Measurements from ENCODE around the gene ATXN7L3.
A peak's percentile ranks its signal among the peaks of the same experiment; 100 is the strongest.
"Not testable (repeated sequence)": the region's sequence is repeated elsewhere in the genome, so short reads cannot be mapped to it uniquely, and the experiment has no call there.

ATXN7L3 gene, protein sequence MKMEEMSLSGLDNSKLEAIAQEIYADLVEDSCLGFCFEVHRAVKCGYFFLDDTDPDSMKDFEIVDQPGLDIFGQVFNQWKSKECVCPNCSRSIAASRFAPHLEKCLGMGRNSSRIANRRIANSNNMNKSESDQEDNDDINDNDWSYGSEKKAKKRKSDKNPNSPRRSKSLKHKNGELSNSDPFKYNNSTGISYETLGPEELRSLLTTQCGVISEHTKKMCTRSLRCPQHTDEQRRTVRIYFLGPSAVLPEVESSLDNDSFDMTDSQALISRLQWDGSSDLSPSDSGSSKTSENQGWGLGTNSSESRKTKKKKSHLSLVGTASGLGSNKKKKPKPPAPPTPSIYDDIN

DNA sequence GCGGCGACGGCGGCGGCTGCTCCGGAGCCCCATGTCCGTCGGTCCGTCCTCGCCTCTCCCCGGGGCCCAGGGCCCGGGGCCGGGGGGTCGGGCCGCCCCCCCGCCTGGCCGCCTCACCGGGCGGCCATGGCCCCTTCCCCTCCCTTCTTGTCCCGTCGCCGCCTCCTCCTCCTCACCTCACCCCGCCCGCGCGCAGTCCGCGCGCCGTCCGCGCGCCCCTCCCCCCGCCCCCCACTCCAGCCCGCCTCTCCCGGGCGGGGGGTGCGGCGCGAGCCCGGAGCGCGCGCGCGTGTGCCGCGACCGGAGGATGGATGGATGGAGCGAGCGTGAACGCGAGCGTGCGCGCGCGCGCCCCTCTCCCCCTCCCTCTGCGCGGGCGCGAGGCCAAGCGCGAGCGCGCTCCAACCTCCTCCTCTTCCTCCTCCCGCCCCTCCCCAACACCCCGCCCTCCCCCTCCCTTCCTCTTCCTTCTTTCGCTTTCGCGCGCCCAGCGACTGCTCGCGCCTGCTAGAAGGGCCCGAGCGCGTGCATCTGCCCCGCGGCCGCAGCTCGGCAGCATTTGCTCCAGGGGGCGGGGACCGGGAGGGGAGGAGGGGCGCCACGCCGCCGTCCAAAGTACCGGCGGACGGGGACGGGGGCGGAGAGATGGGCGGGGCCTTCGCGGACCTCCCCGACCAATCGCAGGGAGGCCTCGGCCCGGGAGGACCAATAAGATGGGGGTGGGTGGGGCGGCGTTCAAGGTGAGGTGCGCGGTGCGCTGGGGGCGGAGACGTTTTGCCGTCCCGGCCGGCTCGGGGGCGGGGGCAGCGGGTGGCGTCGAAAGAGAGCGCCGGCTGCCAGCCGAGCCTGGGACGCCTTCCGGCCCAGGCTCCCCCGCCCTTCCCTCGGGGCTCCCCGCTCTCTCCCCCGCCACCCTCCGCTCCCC lies at the start of gene ATXN7L3:
ATXN7L3 (minus strand) TSS at position 332 of the 925 bp plus-strand sequence. CDS start 1,814 bp downstream, outside the sequence.
- Histone ChIP-seq H3K27me3 (ENCODE audit: control insufficient read depth in 1 of 2, insufficient read depth in 2 of 2, low read length in 2 of 2) (no peaks in the 10 kb centered on the region), H3K36me3 (ENCODE audit: insufficient read depth, low read length) (peaks cover 22% of the 10 kb centered on the region), H3K4me1 (ENCODE audit: insufficient read depth, low read length) (peaks cover 25% of the 10 kb centered on the region), H3K9ac (ENCODE audit: low read length) (peak within 1 kb of the TSS; percentile 85), H3K9me3 (ENCODE audit: low read length) (no peaks in the 10 kb centered on the region), H3K27ac (ENCODE audit: low read depth, low read length) (peak within 1 kb of the TSS; percentile 96), H3K4me3 (ENCODE audit: low read depth in 1 of 2, low read length in 2 of 2) (peak within 1 kb of the TSS; percentile 71 to 72)

DNA sequence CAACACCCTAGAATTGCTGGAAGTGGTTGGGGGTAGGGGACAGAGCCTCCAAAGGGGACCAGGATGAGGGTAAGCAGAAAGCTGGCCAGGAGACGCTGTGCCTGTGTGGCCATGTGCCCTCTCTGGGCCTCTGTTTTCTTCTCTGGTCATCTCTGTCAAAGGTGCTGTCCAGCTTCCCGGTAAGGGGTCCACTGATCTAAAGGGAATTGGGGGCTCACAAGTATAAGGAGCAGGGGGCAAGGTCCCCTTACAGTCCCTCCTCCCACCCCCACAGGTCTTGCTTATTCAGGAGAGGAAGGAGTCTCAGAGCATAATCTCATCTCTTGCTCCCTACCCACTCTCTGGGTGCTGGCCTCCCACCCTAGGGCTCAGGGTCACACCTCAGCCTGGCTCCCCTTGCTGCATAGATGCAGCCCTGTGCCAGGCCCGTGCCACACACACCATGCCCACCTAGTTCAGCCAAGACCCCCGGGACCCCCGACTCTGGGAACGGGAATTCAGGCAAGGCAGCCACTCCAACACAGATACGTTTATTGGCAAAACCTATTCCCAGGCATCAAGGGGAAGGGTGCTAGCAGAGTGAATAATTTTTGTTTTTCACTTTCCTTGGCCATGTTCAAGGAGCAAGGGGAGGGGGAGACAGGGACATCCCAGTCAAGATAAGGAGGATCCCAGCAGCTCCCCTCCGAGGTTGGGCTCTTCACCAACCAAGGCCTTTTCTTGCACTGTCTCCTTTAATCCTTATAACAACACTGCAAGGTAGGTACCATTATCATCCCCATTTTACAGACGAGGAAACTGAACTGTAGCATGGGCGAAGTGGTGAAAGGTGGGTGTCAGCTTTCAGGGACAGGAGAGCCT lies 48.4 kb upstream of the ATXN7L3 start:
- no peak overlapping the region for H3K9ac ChIP-seq (ENCODE audit: low read length)
- H3K27me3 ChIP-seq (ENCODE audit: control insufficient read depth in 1 of 2, insufficient read depth in 2 of 2, low read length in 2 of 2): no peaks in the 10 kb centered on the region
- H3K36me3 ChIP-seq (ENCODE audit: insufficient read depth, low read length): no peaks in the 10 kb centered on the region
- no peak overlapping the region for H3K4me3 ChIP-seq (ENCODE audit: low read depth in 1 of 2, low read length in 2 of 2)
- peaks cover 9% of the 10 kb centered on the region for H3K4me1 ChIP-seq (ENCODE audit: insufficient read depth, low read length)
- no peaks in the 10 kb centered on the region for H3K9me3 ChIP-seq (ENCODE audit: low read length)
- H3K27ac ChIP-seq (ENCODE audit: low read depth, low read length): no peak overlapping the region

DNA sequence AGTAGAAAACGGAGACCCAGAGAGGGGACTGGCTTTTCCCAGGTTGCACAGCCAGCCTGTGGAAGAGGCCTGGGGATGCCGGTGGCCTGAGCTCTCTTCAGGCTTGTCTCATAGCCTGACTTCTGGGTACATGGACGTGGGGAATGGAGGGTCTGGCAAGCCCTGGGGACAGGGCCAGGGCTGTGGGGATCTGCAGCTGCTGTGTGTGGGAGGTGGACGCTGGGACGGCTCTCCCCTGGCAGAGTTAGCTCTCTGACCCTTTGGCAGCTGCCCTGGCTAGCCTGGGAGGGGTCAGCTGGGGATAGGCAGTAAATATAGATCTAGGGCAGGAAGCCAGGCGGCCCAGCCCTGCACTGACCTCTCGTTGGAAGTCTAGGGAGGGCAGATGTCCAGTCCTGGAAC lies 47.8 kb upstream of the ATXN7L3 start:
- H3K4me3 ChIP-seq (ENCODE audit: low read depth in 1 of 2, low read length in 2 of 2): no peak overlapping the region
- H3K9me3 ChIP-seq (ENCODE audit: low read length): no peaks in the 10 kb centered on the region
- H3K27me3 ChIP-seq (ENCODE audit: control insufficient read depth in 1 of 2, insufficient read depth in 2 of 2, low read length in 2 of 2): no peaks in the 10 kb centered on the region
- H3K27ac ChIP-seq (ENCODE audit: low read depth, low read length): no peak overlapping the region
- peaks cover 9% of the 10 kb centered on the region for H3K4me1 ChIP-seq (ENCODE audit: insufficient read depth, low read length)
- H3K36me3 ChIP-seq (ENCODE audit: insufficient read depth, low read length): no peaks in the 10 kb centered on the region
- H3K9ac ChIP-seq (ENCODE audit: low read length): no peak overlapping the region

DNA sequence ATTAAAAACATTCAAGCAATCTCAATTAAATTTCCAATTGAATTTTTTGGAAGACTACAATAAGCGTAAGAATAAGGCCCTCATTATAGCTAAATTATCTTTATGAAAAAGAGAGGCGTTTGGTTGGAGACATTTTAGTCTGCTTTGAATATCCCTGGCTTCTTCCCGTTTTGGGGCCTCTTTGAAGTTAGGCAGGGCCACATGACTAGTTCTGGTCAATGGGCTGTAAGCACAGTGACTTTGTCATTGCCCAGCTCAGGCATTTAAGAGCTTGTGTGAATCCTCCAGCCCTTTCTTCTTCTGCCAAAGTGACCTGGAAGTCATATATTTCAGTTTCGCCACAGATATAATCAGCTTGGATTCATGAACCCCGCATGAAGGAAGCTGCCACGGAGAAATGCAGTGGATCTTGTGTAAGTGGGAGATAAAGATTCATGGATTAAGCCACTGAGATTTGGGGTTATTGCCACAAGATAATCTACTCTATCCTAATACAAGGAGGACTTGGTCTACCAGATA lies 41.5 kb upstream of the ATXN7L3 start:
- Histone ChIP-seq H3K27ac (ENCODE audit: low read depth, low read length) (no peak overlapping the region), H3K36me3 (ENCODE audit: insufficient read depth, low read length) (no peaks in the 10 kb centered on the region), H3K9ac (ENCODE audit: low read length) (no peak overlapping the region), H3K27me3 (ENCODE audit: control insufficient read depth in 1 of 2, insufficient read depth in 2 of 2, low read length in 2 of 2) (no peaks in the 10 kb centered on the region), H3K9me3 (ENCODE audit: low read length) (no peaks in the 10 kb centered on the region), H3K4me3 (ENCODE audit: low read depth in 1 of 2, low read length in 2 of 2) (no peak overlapping the region), H3K4me1 (ENCODE audit: insufficient read depth, low read length) (no peaks in the 10 kb centered on the region)

DNA sequence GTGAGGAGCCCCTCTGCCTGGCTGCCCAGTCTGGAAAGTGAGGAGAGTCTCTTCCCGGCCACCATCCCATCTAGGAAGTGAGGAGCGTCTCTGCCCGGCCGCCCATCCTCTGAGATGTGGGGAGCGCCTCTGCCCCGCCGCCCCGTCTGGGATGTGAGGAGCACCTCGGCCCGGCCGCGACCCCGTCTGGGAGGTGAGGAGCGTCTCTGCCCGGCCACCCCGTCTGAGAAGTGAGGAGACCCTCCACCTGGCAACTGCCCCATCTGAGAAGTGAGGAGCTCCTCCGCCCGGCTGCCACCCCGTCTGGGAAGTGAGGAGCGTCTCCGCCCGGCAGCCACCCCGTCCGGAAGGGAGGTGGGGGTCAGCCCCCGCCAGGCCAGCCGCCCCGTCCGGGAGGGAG lies 38.2 kb upstream of the ATXN7L3 start:
- not testable (repeated sequence) for H3K9me3 ChIP-seq (ENCODE audit: low read length); H3K27ac ChIP-seq (ENCODE audit: low read depth, low read length); H3K4me1 ChIP-seq (ENCODE audit: insufficient read depth, low read length); H3K27me3 ChIP-seq (ENCODE audit: control insufficient read depth in 1 of 2, insufficient read depth in 2 of 2, low read length in 2 of 2); H3K4me3 ChIP-seq (ENCODE audit: low read depth in 1 of 2, low read length in 2 of 2); H3K36me3 ChIP-seq (ENCODE audit: insufficient read depth, low read length); H3K9ac ChIP-seq (ENCODE audit: low read length)

DNA sequence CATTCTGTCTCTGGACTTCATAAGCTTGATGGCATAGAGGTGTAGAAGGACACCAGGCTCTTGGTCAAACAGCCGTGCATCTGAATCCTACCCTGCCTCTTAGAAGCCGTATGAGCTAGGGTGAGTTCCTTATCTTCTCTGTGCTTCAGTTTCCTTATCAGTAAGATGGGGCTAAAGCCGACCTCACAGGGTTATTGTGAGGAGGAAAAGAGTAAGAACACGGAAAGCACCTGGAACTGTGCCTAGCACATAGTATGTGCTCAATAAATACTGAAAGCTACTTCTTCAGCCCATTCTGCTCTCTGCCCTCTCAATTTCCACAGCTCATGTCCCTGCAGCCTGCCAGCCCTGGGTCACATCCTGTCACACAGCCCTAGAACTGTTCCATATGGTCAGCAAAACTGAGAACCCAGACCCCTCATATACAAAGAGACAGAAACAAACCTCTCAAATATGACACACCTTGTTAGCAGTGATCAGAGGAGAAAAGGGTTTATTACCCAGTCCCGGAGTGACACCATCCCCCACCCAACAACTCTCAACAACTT lies 36.8 kb upstream of the ATXN7L3 start:
- no peaks in the 10 kb centered on the region for H3K36me3 ChIP-seq (ENCODE audit: insufficient read depth, low read length)
- no peak overlapping the region for H3K27ac ChIP-seq (ENCODE audit: low read depth, low read length)
- H3K4me3 ChIP-seq (ENCODE audit: low read depth in 1 of 2, low read length in 2 of 2): no peak overlapping the region
- no peaks in the 10 kb centered on the region for H3K27me3 ChIP-seq (ENCODE audit: control insufficient read depth in 1 of 2, insufficient read depth in 2 of 2, low read length in 2 of 2)
- H3K9ac ChIP-seq (ENCODE audit: low read length): no peak overlapping the region
- no peaks in the 10 kb centered on the region for H3K9me3 ChIP-seq (ENCODE audit: low read length)
- no peaks in the 10 kb centered on the region for H3K4me1 ChIP-seq (ENCODE audit: insufficient read depth, low read length)

DNA sequence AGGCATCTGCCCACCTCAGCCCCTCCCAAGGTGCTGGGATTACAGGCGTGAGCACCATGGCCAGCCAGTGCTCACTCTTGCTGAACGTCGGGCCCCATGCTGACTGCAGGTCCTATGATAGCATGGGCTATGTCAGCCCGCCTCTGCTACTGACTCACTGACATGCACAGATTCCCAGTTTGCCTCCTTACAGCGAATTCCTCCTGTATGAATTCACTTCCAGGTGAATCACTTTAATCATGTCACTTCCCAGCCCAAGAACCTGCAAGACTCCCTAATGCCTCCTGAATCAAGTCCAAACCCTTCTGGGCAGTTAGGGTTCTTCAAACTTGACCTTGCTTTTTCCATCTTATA lies 35.9 kb upstream of the ATXN7L3 start:
- Histone ChIP-seq H3K27ac (ENCODE audit: low read depth, low read length) (no peak overlapping the region), H3K36me3 (ENCODE audit: insufficient read depth, low read length) (no peaks in the 10 kb centered on the region), H3K27me3 (ENCODE audit: control insufficient read depth in 1 of 2, insufficient read depth in 2 of 2, low read length in 2 of 2) (no peaks in the 10 kb centered on the region), H3K9me3 (ENCODE audit: low read length) (no peaks in the 10 kb centered on the region), H3K4me3 (ENCODE audit: low read depth in 1 of 2, low read length in 2 of 2) (no peak overlapping the region), H3K9ac (ENCODE audit: low read length) (no peak overlapping the region), H3K4me1 (ENCODE audit: insufficient read depth, low read length) (no peaks in the 10 kb centered on the region)

DNA sequence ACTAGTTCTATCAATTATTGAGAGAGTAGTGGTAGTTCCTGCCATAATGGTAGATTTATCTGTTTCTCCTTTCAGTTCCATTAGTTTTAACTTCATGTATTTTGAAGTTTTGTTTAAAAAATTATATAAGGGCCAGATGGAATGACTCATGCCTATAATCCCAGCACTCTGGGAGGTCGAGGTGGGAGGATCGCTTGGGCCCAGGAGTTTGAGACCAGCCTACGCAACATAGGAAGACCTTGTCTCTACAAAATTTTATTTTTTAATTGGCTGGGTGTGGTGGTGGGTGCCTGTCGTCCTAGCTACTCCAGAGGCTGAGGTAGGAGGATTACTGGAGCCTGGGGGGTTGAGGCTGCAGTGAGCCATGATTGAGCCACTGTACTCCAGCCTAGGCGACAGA lies 33.9 kb upstream of the ATXN7L3 start:
- Histone ChIP-seq H3K27me3 (ENCODE audit: control insufficient read depth in 1 of 2, insufficient read depth in 2 of 2, low read length in 2 of 2) (no peaks in the 10 kb centered on the region), H3K9me3 (ENCODE audit: low read length) (no peaks in the 10 kb centered on the region), H3K4me3 (ENCODE audit: low read depth in 1 of 2, low read length in 2 of 2) (no peak overlapping the region), H3K4me1 (ENCODE audit: insufficient read depth, low read length) (no peaks in the 10 kb centered on the region), H3K36me3 (ENCODE audit: insufficient read depth, low read length) (no peaks in the 10 kb centered on the region), H3K9ac (ENCODE audit: low read length) (no peak overlapping the region), H3K27ac (ENCODE audit: low read depth, low read length) (no peak overlapping the region)

DNA sequence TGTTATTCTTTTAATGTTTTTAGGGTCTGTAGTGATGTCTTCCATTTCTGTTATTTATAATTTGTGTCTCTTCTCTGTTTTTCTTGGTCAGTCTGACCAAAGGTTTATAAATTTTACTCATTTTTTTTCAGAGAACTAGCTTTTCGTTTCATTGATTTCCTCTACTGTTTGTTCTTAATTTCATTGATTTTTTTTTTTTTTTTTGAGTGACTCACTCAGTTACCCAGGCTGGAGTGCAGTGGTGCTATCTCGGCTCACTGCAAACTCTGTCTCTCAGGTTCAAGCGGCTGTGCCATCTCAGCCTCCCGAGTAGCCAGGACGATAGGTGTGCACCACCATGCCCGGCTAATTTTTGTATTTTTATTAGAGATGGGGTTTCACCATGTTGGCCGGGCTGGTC lies 32.4 kb upstream of the ATXN7L3 start:
- H3K4me3 ChIP-seq (ENCODE audit: low read depth in 1 of 2, low read length in 2 of 2): no peak overlapping the region
- H3K9ac ChIP-seq (ENCODE audit: low read length): no peak overlapping the region
- no peak overlapping the region for H3K27ac ChIP-seq (ENCODE audit: low read depth, low read length)
- H3K4me1 ChIP-seq (ENCODE audit: insufficient read depth, low read length): no peaks in the 10 kb centered on the region
- no peaks in the 10 kb centered on the region for H3K9me3 ChIP-seq (ENCODE audit: low read length)
- H3K36me3 ChIP-seq (ENCODE audit: insufficient read depth, low read length): no peaks in the 10 kb centered on the region
- H3K27me3 ChIP-seq (ENCODE audit: control insufficient read depth in 1 of 2, insufficient read depth in 2 of 2, low read length in 2 of 2): no peaks in the 10 kb centered on the region

DNA sequence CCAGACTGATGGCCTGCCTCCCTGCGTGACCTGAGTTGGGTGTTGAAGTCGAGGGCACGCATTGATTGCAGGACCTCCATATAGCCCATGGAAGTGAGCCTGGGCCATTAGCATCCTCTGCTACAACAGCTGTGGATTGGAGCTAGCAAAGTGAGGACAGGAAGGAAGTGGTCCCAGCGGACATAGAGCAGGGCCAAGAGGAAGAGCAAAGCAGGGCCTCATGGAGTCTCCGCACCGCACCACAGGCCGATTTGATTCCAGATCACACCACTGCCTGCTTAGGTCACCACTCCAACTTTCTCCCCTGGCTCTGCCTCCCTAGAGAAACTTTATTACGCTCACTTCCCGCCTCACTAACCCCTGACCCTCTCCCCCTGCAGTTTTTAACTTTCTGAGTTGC lies 30.5 kb upstream of the ATXN7L3 start:
- no peak overlapping the region for H3K27ac ChIP-seq (ENCODE audit: low read depth, low read length)
- H3K9me3 ChIP-seq (ENCODE audit: low read length): no peaks in the 10 kb centered on the region
- H3K9ac ChIP-seq (ENCODE audit: low read length): no peak overlapping the region
- H3K27me3 ChIP-seq (ENCODE audit: control insufficient read depth in 1 of 2, insufficient read depth in 2 of 2, low read length in 2 of 2): no peaks in the 10 kb centered on the region
- H3K4me1 ChIP-seq (ENCODE audit: insufficient read depth, low read length): no peaks in the 10 kb centered on the region
- H3K4me3 ChIP-seq (ENCODE audit: low read depth in 1 of 2, low read length in 2 of 2): no peak overlapping the region
- no peaks in the 10 kb centered on the region for H3K36me3 ChIP-seq (ENCODE audit: insufficient read depth, low read length)

DNA sequence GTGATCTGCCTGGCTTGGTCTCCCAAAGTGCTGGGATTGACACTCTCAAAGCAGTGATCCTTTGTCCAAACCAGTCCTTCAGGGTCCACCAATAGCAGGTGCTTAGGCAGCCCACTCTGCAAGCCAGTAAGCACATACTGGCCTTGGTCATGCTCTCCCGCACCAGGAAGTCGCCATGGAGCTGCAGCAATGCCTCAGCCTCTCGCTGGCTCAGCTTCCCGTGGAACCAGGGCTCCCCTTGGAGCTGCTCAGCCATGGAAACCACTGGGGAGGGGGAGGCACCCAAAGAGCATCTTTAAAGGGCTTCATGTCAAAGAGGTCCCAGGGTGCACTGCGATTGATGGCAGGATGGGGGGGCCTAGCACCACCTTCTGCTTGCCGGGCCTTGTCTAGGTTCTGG lies 29.4 kb upstream of the ATXN7L3 start:
- no peak overlapping the region for H3K4me3 ChIP-seq (ENCODE audit: low read depth in 1 of 2, low read length in 2 of 2)
- peaks cover under 1% of the 10 kb centered on the region for H3K4me1 ChIP-seq (ENCODE audit: insufficient read depth, low read length)
- no peaks in the 10 kb centered on the region for H3K27me3 ChIP-seq (ENCODE audit: control insufficient read depth in 1 of 2, insufficient read depth in 2 of 2, low read length in 2 of 2)
- H3K9me3 ChIP-seq (ENCODE audit: low read length): no peaks in the 10 kb centered on the region
- no peak overlapping the region for H3K27ac ChIP-seq (ENCODE audit: low read depth, low read length)
- H3K36me3 ChIP-seq (ENCODE audit: insufficient read depth, low read length): no peaks in the 10 kb centered on the region
- no peak overlapping the region for H3K9ac ChIP-seq (ENCODE audit: low read length)

Data from muscle layer of colon (tissue), 2 donors.